Esophagus (tissue), 2 donors: ENCODE results near the gene ENAM. TPM values are rescaled to one million over a fixed set of nuclear protein-coding genes. Genes with fewer than 3 reads are reported as not detected.

ENCODE experiments used
- H3K27ac ChIP-seq, 2 donors: one replicate each; pipeline ENCODE4 v1.5.1; 2013; ENCODE audit warnings: low read depth in 2 of 2, mild to moderate bottlenecking in 2 of 2, inconsistent platforms in 1 of 2, low read length in 1 of 2, moderate library complexity in 1 of 2
- H3K27me3 ChIP-seq, 2 donors: one replicate each; pipeline ENCODE4 v1.6.1; 2013; ENCODE audit warnings: low read length in 2 of 2, control low read depth in 1 of 2, mild to moderate bottlenecking in 1 of 2; ENCODE audit not compliant: insufficient read depth in 2 of 2, control insufficient read depth in 1 of 2
- H3K36me3 ChIP-seq, 2 donors: one replicate each; pipeline ENCODE4 v1.6.1; 2013; ENCODE audit warnings: low read length in 1 of 2; ENCODE audit not compliant: control insufficient read depth in 2 of 2, insufficient read depth in 2 of 2
- H3K4me1 ChIP-seq, 2 donors: one replicate each; pipeline ENCODE4 v1.6.1; 2013; ENCODE audit warnings: low read length in 1 of 2; ENCODE audit not compliant: control insufficient read depth in 2 of 2, insufficient read depth in 2 of 2
- H3K4me3 ChIP-seq, 2 donors: one replicate each; pipeline ENCODE4 v1.5.1; 2013; ENCODE audit warnings: low read length in 2 of 2, mild to moderate bottlenecking in 2 of 2, low read depth in 1 of 2, moderate library complexity in 1 of 2
- H3K9me3 ChIP-seq, 2 donors: one replicate each; pipeline ENCODE4 v1.6.1; 2013; ENCODE audit warnings: mild to moderate bottlenecking in 2 of 2, low read depth in 1 of 2, low read length in 1 of 2, moderate library complexity in 1 of 2; ENCODE audit not compliant: control insufficient read depth in 2 of 2, insufficient read depth in 1 of 2
- WGBS, 2 donors: extraction: QIAGEN DNeasy Blood & Tissue Kit; methylation state at CpG; one replicate each; pipeline ENCODE4 v1.1.7; 2013; 5-methylcytosine and 5-hydroxymethylcytosine counted together
- polyA plus RNA-seq, 2 donors: library from polyadenylated mRNA; stranded (reverse); fragments of 200-250 nt; gene quantifications; one replicate each; pipeline ENCODE4 v1.2.3, GENCODE V29; 2013
- donor health status: healthy with polysubstance abuse.
- donor health status: Bipolar disorder and iron deficiency.

ENAM gene, protein sequence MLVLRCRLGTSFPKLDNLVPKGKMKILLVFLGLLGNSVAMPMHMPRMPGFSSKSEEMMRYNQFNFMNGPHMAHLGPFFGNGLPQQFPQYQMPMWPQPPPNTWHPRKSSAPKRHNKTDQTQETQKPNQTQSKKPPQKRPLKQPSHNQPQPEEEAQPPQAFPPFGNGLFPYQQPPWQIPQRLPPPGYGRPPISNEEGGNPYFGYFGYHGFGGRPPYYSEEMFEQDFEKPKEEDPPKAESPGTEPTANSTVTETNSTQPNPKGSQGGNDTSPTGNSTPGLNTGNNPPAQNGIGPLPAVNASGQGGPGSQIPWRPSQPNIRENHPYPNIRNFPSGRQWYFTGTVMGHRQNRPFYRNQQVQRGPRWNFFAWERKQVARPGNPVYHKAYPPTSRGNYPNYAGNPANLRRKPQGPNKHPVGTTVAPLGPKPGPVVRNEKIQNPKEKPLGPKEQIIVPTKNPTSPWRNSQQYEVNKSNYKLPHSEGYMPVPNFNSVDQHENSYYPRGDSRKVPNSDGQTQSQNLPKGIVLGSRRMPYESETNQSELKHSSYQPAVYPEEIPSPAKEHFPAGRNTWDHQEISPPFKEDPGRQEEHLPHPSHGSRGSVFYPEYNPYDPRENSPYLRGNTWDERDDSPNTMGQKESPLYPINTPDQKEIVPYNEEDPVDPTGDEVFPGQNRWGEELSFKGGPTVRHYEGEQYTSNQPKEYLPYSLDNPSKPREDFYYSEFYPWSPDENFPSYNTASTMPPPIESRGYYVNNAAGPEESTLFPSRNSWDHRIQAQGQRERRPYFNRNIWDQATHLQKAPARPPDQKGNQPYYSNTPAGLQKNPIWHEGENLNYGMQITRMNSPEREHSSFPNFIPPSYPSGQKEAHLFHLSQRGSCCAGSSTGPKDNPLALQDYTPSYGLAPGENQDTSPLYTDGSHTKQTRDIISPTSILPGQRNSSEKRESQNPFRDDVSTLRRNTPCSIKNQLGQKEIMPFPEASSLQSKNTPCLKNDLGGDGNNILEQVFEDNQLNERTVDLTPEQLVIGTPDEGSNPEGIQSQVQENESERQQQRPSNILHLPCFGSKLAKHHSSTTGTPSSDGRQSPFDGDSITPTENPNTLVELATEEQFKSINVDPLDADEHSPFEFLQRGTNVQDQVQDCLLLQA
- polyA plus RNA-seq: not detected

DNA sequence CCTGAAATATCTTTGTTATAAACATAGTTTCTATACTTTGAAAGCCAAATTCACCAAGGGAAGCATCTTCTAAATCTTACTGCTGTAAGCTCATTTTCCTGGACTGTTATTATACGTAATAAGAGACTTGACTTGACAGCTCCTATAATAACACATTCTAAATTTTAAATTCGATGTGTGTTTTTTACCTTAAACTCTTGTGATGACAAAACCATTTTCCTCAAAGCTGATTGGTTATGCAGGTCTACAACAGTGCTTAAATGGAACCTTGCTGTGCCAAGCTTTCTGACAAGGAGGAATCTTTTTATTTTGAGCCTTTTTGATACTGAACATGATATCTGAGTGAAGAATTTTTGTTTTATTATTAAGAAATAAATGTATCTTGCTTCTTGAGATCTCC is at the start of gene ENAM:
Gene ENAM (plus strand): TSS at position 301 of the 400 bp plus-strand sequence. CDS start 757 bp downstream, outside the sequence.
- no peaks in the 10 kb centered on the region for H3K4me1 ChIP-seq
- 83 to 90% methylated on average over 2 of the region's 2 CpGs for WGBS, 2 donors

DNA sequence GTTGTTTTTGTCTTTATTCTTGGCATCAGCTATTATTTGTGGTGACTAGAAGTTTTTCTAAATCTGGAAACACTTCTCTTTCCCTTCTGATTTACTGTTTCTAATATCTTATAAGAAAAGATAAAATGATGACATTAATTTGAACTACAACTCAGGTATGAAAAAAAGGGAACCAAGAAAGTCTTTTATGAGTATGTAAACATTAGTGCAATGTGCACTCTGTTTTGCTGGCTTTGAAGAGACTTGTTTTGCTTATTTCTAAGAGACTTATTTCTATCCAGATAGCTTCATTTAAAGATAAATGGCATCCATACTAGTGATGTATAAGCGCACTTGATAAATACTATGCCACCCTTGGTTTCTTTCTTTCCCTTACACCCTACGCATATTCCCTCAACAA is 46.6 kb upstream of the ENAM start:
- Histone ChIP-seq H3K4me1 (no peaks in the 10 kb centered on the region), H3K9me3 (no peaks in the 10 kb centered on the region), H3K27me3 (peaks cover 0 to 2% of the 10 kb centered on the region in 2 donors), H3K36me3 (no peaks in the 10 kb centered on the region), H3K4me3 (no peak overlapping the region), H3K27ac (no peak overlapping the region)
- 84 to 97% methylated on average over 2 of the region's 2 CpGs for WGBS, 2 donors

More for the DNA sequence above, at the start of gene ENAM:
- Histone ChIP-seq H3K27me3 (no peaks in the 10 kb centered on the region), H3K9me3 (no peaks in the 10 kb centered on the region), H3K36me3 (no peaks in the 10 kb centered on the region), H3K4me3 (no peak within 1 kb of the TSS), H3K27ac (no peak within 1 kb of the TSS)

DNA sequence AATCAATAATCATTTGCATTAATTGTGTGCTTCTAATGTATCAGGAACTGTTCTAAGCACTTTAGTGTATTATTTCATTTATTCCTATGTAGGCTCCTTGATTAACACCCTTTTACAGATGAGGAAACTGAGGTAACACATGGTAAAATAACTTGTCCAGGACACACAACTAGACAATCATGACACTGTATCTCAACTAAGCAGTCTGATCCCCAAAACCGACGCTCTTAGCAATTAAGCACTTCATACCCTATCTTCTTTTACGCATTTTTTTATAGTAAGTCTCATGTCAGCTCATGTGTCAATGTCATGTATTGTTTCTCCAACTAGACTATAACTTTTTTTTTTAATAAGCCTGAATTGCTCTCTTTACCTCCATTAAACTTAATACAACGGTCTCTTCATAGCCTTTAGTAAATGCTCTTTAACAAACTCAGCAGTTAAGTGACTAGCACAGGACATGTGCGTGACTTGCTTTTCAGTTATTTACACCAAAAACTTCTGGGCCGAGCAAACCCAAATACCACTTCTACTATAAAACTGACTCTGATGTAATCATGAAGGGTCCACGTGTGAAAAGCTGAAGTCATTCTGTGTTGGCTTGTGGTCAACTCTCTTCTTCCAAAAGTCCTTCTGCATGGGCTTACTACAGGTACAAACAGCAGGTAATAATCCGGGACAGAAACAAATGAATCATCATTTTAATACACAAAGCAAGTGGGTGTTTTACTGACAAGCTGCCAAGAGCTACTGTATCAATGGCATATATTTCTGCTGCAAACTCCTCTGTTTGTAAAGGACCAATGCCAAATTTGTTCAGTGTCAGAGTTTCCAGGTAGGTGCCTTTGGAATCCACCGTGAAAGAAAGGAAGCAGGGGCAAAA is 44.4 kb upstream of the ENAM start:
- WGBS, 2 donors: 43 to 47% methylated on average over 9 of the region's 9 CpGs
- no peaks in the 10 kb centered on the region for H3K4me1 ChIP-seq
- H3K36me3 ChIP-seq: no peaks in the 10 kb centered on the region
- no peak overlapping the region for H3K4me3 ChIP-seq
- no peaks in the 10 kb centered on the region for H3K9me3 ChIP-seq
- peak overlapping the region in 1 of 2 donors; percentile 1 for H3K27ac ChIP-seq
- no peaks in the 10 kb centered on the region for H3K27me3 ChIP-seq

DNA sequence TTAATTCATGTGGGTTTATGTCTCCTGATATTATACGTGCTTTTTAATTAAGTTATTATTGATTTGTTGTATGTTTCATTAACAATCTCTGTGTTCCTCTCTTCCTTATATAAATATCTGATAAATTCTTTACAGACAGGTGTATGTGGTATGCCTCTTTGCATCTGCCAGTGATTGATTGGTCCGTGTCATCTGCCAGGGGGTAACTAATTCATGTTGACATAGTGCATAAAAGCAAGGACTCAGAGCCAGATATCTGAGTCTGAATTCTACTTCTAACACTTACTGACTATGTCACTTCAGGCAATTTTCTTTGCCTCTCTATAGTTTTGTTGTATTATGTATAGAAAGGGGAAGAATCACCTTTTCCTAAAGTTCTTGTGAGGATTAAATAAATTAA is 41.7 kb upstream of the ENAM start:
- WGBS, 2 donors: 54 to 55% methylated on average over 2 of the region's 2 CpGs
- Histone ChIP-seq H3K4me1 (no peaks in the 10 kb centered on the region), H3K36me3 (no peaks in the 10 kb centered on the region), H3K4me3 (no peak overlapping the region), H3K9me3 (no peaks in the 10 kb centered on the region), H3K27me3 (no peaks in the 10 kb centered on the region), H3K27ac (no peak overlapping the region)

DNA sequence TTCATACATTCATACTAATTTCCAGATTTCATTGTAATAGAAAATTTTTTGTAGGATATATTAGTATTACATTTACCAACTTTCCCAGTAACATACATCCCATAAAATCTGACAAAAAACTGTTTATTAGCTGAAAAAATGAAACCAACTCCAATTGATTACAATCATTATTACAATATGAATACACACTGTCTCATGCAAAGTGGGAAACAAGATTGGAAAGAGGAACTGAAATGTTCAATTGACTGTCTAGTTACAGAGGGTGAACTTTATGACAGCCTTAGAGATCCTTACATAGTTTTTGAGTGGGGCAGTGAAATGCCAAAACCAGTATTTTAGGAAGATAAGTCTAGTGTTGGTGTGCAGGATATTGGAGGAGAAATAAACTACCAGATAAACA is 38.8 kb upstream of the ENAM start:
- no peak overlapping the region for H3K4me3 ChIP-seq

DNA sequence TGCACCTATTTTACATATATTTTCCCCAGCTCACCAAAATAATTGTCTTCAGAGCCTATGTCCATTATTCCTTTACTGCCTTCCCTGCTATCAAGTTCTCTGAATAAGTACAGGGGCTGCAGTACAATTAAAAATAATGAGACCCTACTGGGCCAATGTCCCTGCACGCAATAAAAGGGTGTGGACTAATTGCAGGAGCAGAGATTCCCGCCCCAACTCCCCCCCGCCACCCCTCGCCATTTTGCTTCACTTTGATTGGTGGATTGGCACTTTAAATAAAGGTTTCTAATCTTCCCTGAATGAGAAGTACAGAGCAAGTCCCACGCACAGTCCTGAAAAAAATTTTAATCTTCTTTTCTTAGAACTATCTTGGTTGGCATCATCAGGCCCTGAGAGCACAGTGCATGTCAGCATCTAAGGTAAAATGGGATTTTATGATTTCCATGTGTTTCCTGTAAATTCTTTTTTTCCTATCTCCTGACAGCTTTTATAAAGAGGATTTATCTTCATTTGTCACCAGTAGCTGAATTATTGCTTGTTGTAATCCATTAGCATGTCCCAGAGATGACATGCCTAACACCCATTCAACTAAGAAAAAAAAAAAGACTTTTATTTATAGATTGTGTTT is 36.5 kb upstream of the ENAM start, which contains the start of gene AMBN:
Gene AMBN (plus strand): TSS at position 302 of the 628 bp plus-strand sequence. CDS start 103 bp downstream, at position 405.
- no peak within 1 kb of the TSS for H3K27ac ChIP-seq
- no peak within 1 kb of the TSS for H3K4me3 ChIP-seq
- H3K36me3 ChIP-seq: no peaks in the 10 kb centered on the region
- H3K9me3 ChIP-seq: no peaks in the 10 kb centered on the region
- 77 to 80% methylated on average over 5 of the region's 5 CpGs for WGBS, 2 donors
- no peaks in the 10 kb centered on the region for H3K4me1 ChIP-seq
- H3K27me3 ChIP-seq: no peaks in the 10 kb centered on the region

More for the DNA sequence above, 38.8 kb upstream of the ENAM start:
- H3K27me3 ChIP-seq: no peaks in the 10 kb centered on the region
- H3K36me3 ChIP-seq: no peaks in the 10 kb centered on the region
- no peaks in the 10 kb centered on the region for H3K9me3 ChIP-seq
- no peaks in the 10 kb centered on the region for H3K4me1 ChIP-seq
- H3K27ac ChIP-seq: no peak overlapping the region

DNA sequence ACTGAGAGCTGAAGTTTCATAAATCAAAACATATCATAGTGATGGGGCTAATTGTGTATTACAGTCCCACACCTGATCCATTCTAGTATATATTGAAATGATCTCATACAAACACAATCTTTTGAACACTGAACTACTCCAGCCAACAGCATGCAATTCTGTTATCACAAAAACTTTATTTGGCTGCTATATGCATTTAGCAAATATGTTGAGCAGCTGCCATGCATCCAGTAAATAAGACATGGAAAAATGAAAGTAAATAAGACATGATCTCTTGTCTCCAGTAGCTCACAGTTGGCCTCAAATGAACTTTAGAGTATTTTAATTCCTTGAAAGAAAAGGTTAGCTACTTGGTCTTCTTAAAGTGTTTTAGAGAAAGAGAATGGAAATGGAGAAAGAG is 34.3 kb upstream of the ENAM start:
- no peak overlapping the region for H3K27ac ChIP-seq
- no peak overlapping the region for H3K4me3 ChIP-seq

DNA sequence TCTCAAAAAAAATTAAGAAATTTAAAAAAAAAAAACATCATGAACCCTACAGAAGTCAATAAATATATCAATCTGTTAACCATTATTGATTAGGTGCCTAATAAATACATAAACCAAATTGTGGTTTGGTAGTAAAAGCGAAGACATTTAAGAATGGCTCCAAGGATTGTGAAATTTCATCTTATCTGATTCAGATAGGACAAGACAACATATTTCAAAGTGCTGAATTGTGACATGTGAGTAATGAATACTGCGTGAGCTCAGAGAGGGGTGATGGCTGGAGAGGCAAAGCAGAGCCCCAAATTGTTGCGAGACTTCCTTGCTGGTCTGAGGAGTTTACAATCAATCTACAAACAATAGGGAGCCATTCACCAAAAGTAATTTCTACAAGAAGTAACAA is 28.2 kb upstream of the ENAM start:
- no peaks in the 10 kb centered on the region for H3K4me1 ChIP-seq
- H3K27ac ChIP-seq: no peak overlapping the region
- 79 to 87% methylated on average over 3 of the region's 3 CpGs for WGBS, 2 donors
- H3K36me3 ChIP-seq: no peaks in the 10 kb centered on the region
- no peak overlapping the region for H3K4me3 ChIP-seq
- H3K27me3 ChIP-seq: no peaks in the 10 kb centered on the region
- H3K9me3 ChIP-seq: no peaks in the 10 kb centered on the region

More for the DNA sequence above, 34.3 kb upstream of the ENAM start:
- no peaks in the 10 kb centered on the region for H3K27me3 ChIP-seq
- H3K36me3 ChIP-seq: no peaks in the 10 kb centered on the region
- no peaks in the 10 kb centered on the region for H3K4me1 ChIP-seq
- H3K9me3 ChIP-seq: no peaks in the 10 kb centered on the region
